Loucy (cell line): Measurements from ENCODE around the gene SYNPR.

Source experiments
- H2AFZ ChIP-seq: fragments of 200-600 bp; sonication (generic); 2 replicates; pipeline ENCODE4 v1.6.0; 2016; ENCODE audit warnings: antibody characterized with exemption, mild to moderate bottlenecking, low read length, moderate library complexity
- H3F3A ChIP-seq: fragments of 200-600 bp; 2 replicates; pipeline ENCODE4 v1.6.0; 2016; ENCODE audit warnings: antibody characterized with exemption, low read depth, mild to moderate bottlenecking
- H3K27me3 ChIP-seq: fragments of 200-600 bp; sonication (generic); 2 replicates; pipeline ENCODE4 v1.6.1; 2014; ENCODE audit warnings: low read length, mild to moderate bottlenecking; ENCODE audit not compliant: insufficient read depth, poor library complexity, severe bottlenecking
- H3K36me3 ChIP-seq: fragments of 200-600 bp; sonication (generic); 2 replicates; pipeline ENCODE4 v1.6.1; 2016; ENCODE audit warnings: low read length; ENCODE audit not compliant: insufficient read depth
- H3K4me1 ChIP-seq: fragments of 200-600 bp; sonication (generic); 2 replicates; pipeline ENCODE4 v1.5.1; 2014; ENCODE audit warnings: low read length, mild to moderate bottlenecking; ENCODE audit not compliant: insufficient read depth, poor library complexity, severe bottlenecking
- H3K4me2 ChIP-seq: fragments of 200-600 bp; sonication (generic); 2 replicates; pipeline ENCODE4 v1.6.0; 2014; ENCODE audit warnings: antibody characterized with exemption, low read length, low read depth, mild to moderate bottlenecking; ENCODE audit not compliant: poor library complexity, severe bottlenecking
- H3K4me3 ChIP-seq: fragments of 200-600 bp; sonication (generic); 2 replicates; pipeline ENCODE4 v1.5.1; 2014; ENCODE audit warnings: low read length, mild to moderate bottlenecking, mixed read lengths; ENCODE audit not compliant: poor library complexity, severe bottlenecking
- H3K79me2 ChIP-seq: fragments of 200-600 bp; sonication (generic); 2 replicates; pipeline ENCODE4 v1.6.1; 2014; ENCODE audit warnings: low read length; ENCODE audit not compliant: insufficient read depth
- H3K9ac ChIP-seq: fragments of 200-600 bp; sonication (generic); 2 replicates; pipeline ENCODE4 v1.6.0; 2014; ENCODE audit warnings: mild to moderate bottlenecking, low read depth, low read length, moderate library complexity; ENCODE audit not compliant: poor library complexity, severe bottlenecking
- H3K9me2 ChIP-seq: fragments of 200-600 bp; sonication (generic); replicated peaks from 2 replicates; pipeline ENCODE4 v1.6.1; 2016; ENCODE audit warnings: low read depth, low read length, mixed read lengths
- H3K9me3 ChIP-seq: fragments of 200-600 bp; sonication (generic); 2 replicates; pipeline ENCODE4 v1.6.1; 2014; ENCODE audit warnings: mild to moderate bottlenecking, antibody characterized with exemption, low read length, low read depth; ENCODE audit not compliant: insufficient read depth
- H4K20me1 ChIP-seq: fragments of 200-600 bp; sonication (generic); 2 replicates; pipeline ENCODE4 v1.6.0; 2014; ENCODE audit warnings: antibody characterized with exemption, low read length, mild to moderate bottlenecking; ENCODE audit not compliant: insufficient read depth, poor library complexity, severe bottlenecking
- CTCF ChIP-seq: fragments of 200-600 bp; sonication (generic); conservative IDR thresholded peaks from 2 replicates; pipeline ENCODE4 v1.5.1; 2014; ENCODE audit warnings: mild to moderate bottlenecking, antibody characterized with exemption, low read length
- EZH2phosphoT487 ChIP-seq: fragments of 200-600 bp; IDR thresholded peaks from 2 replicates; pipeline ENCODE4 v1.6.1; 2018; ENCODE audit warnings: antibody characterized with exemption, mild to moderate bottlenecking, moderate library complexity, borderline replicate concordance

Gene SYNPR

GRCh38 chr3:63597019-63597418, 318.9 kb downstream of the SYNPR start:
- Histone ChIP-seq H3K9me2 (no peaks in the 10 kb centered on the region), H3K4me3 (no peak overlapping the region), H3K4me1 (no peaks in the 10 kb centered on the region), H2AFZ (no peak overlapping the region), H3K79me2 (no peaks in the 10 kb centered on the region), H3F3A (no peaks in the 10 kb centered on the region), H3K4me2 (no peak overlapping the region), H3K9ac (no peak overlapping the region), H3K9me3 (no peaks in the 10 kb centered on the region), H3K27me3 (no peaks in the 10 kb centered on the region), H4K20me1 (no peaks in the 10 kb centered on the region), H3K36me3 (no peaks in the 10 kb centered on the region)
- TF ChIP-seq EZH2phosphoT487 (no peak), CTCF (no peak)

DNA sequence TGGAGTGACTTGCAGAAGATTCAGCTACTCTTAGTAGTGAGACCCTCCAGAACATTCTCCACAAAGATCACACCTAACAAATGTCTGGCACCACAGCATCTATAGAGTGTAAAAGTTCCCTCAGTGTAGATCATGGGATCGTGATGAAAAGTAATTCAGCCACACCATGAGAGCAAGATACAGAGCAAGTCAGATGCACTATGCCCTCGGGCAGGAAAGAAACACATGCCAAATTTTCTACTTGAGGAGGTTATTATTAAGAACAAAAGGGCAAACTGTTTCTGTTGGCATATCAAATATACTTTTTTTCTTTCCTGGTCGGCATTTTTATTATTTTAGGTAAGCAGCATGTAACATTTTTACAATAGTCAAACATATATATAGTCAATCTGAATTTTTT, 329.6 kb downstream of the SYNPR start:
- no peaks in the 10 kb centered on the region for H3K27me3 ChIP-seq
- H3K9me2 ChIP-seq: no peaks in the 10 kb centered on the region
- no peaks in the 10 kb centered on the region for H3F3A ChIP-seq
- H3K9ac ChIP-seq: no peak overlapping the region
- no peaks in the 10 kb centered on the region for H3K4me1 ChIP-seq
- TF ChIP-seq CTCF (no peak), EZH2phosphoT487 (no peak)
- no peak overlapping the region for H3K4me3 ChIP-seq
- no peak overlapping the region for H3K4me2 ChIP-seq
- H4K20me1 ChIP-seq: no peaks in the 10 kb centered on the region
- H3K36me3 ChIP-seq: no peaks in the 10 kb centered on the region
- H3K79me2 ChIP-seq: no peaks in the 10 kb centered on the region
- H2AFZ ChIP-seq: no peak overlapping the region
- no peaks in the 10 kb centered on the region for H3K9me3 ChIP-seq

- Histone ChIP-seq H3K9me3 (no peaks in the 10 kb centered on the region), H3K9ac (no peak overlapping the region), H3K79me2 (no peaks in the 10 kb centered on the region), H3F3A (no peaks in the 10 kb centered on the region), H3K4me2 (no peak overlapping the region), H3K4me1 (no peaks in the 10 kb centered on the region), H2AFZ (no peak overlapping the region), H4K20me1 (no peaks in the 10 kb centered on the region), H3K27me3 (no peaks in the 10 kb centered on the region), H3K9me2 (no peaks in the 10 kb centered on the region), H3K36me3 (no peaks in the 10 kb centered on the region), H3K4me3 (no peak overlapping the region)
- no peak for TF ChIP-seq EZH2phosphoT487
- no peak for TF ChIP-seq CTCF
These were observed 331.3 kb downstream of the SYNPR start for GRCh38 chr3:63609408-63609807.
